ENCODE measurements around the gene SLC25A33. TPM values are rescaled to one million over a fixed set of nuclear protein-coding genes. Genes with fewer than 3 reads are reported as not detected.

SLC25A33 gene
- total and polyA plus RNA-seq, 2 of the 8 experiments (the other 6 are each of a cell fraction or from before 2014, with no cell fraction given): 7.8 to 12.8 TPM

GRCh38 chr1:9555942-9556341 is 16.7 kb downstream of the SLC25A33 start:
- H3K23me2 ChIP-seq (ENCODE audit: low read depth, low read length): no peaks in the 10 kb centered on the region; the same call in 1 of the 2 replicates
- H3K14ac ChIP-seq (ENCODE audit: insufficient read length): no peak overlapping the region
- H3K4me1 ChIP-seq (replicated peaks in 1 of 4; ENCODE audit: control insufficient read depth in 3 of 4, insufficient read depth in 4 of 4, low read length in 3 of 4): no peaks in the 10 kb centered on the region; a peak in 1 of 7 replicates
- H3K79me1 ChIP-seq (ENCODE audit: low read depth, low read length): no peaks in the 10 kb centered on the region
- no peak overlapping the region for H2BK20ac ChIP-seq (ENCODE audit: low read length)
- no peak overlapping the region for H3K4me3 ChIP-seq (ENCODE audit: extremely low read depth in 1 of 4, insufficient read depth in 2 of 4, low read depth in 3 of 4, low read length in 4 of 4)
- no peak for FAIRE-seq
- no peak overlapping the region for H4K8ac ChIP-seq (ENCODE audit: extremely low read depth, insufficient read depth, low read length)
- no peak overlapping the region for H2BK5ac ChIP-seq (ENCODE audit: low read depth, low read length)
- H2BK12ac ChIP-seq (ENCODE audit: low read depth, low read length): no peak overlapping the region
- no peak overlapping the region for H3K27ac ChIP-seq (ENCODE audit: low read depth, low read length)
- no peak overlapping the region for H3K18ac ChIP-seq (ENCODE audit: extremely low read depth, low read length)
- no peak overlapping the region for H3K23ac ChIP-seq (ENCODE audit: insufficient read length)
- CTCF ChIA-PET (ENCODE audit: partially characterized antibody): no interaction called here
- H3K36me3 ChIP-seq (ENCODE audit: control insufficient read depth in 2 of 4, insufficient read depth in 4 of 4, low read length in 3 of 4): peaks cover 3 to 43% (median 27%) of the 10 kb centered on the region in 4 experiments; a peak in 7 of 8 replicates
- H4K20me1 ChIP-seq (replicated peaks in 1 of 2; ENCODE audit: control insufficient read depth in 1 of 2, insufficient read depth in 2 of 2, low read length in 2 of 2): peaks cover 0 to 23% of the 10 kb centered on the region in 2 experiments
- H2BK15ac ChIP-seq (ENCODE audit: low read length): no peak overlapping the region
- H3K4ac ChIP-seq (replicated peaks; ENCODE audit: insufficient read length, low read depth, low read length): no peak overlapping the region
- POLR2A ChIA-PET (ENCODE audit: partially characterized antibody): no interaction called here
- H4K91ac ChIP-seq (replicated peaks; ENCODE audit: insufficient read length, low read length): no peak overlapping the region
- no peak overlapping the region for H2AK5ac ChIP-seq (ENCODE audit: low read depth, low read length)
- no peak overlapping the region for H3K9ac ChIP-seq (replicated peaks in 1 of 4; ENCODE audit: extremely low read depth in 1 of 4, low read depth in 3 of 4, low read length in 3 of 4)
- H4K5ac ChIP-seq (ENCODE audit: insufficient read length, low read depth, low read length): no peak overlapping the region
- H3K27me3 ChIP-seq (replicated peaks in 1 of 4; ENCODE audit: control insufficient read depth in 3 of 4, extremely low read depth in 1 of 4, insufficient read depth in 3 of 4, low read length in 3 of 4): peaks cover 0 to 9% (median 3%) of the 10 kb centered on the region in 4 experiments; a peak in 3 of 7 replicates
- no peak overlapping the region for H3K56ac ChIP-seq (replicated peaks; ENCODE audit: insufficient read length, low read depth, low read length)
- WGBS, 2 experiments (ENCODE audit: extremely low coverage in 1 of 2, insufficient coverage in 1 of 2, insufficient read length in 1 of 2, insufficient replicate concordance in 2 of 2, low coverage in 1 of 2, low lambda C conversion rate in 2 of 2, missing lambda C conversion rate in 1 of 2): 97% methylated on average over 4 of the region's 4 CpGs; no CpG with 5 or more reads in 1 of the 2 experiments
- H2AFZ ChIP-seq (ENCODE audit: low read length): no peak overlapping the region
- H3K79me2 ChIP-seq (ENCODE audit: control insufficient read depth in 1 of 2, insufficient read depth in 2 of 2, low read length in 2 of 2): peaks cover 6 to 17% of the 10 kb centered on the region in 2 experiments; a peak in 3 of 4 replicates
- TF ChIP-seq BRCA1 (IDR thresholded peaks at IDR 0.05; ENCODE audit: low read depth, low read length): no peak
- no peak for TF ChIP-seq USF2 (IDR thresholded peaks at IDR 0.05; ENCODE audit: low read length)
- no peaks in the 10 kb centered on the region for H3K9me3 ChIP-seq (ENCODE audit: insufficient read depth in 2 of 2, low read depth in 1 of 2, low read length in 1 of 2)
- no peak overlapping the region for H3K4me2 ChIP-seq (ENCODE audit: insufficient read depth in 1 of 2, low read depth in 2 of 2, low read length in 2 of 2)
- DNase-seq (ENCODE audit: low read depth in 1 of 2, low spot score in 2 of 2): no peak
- no peak overlapping the region for H2BK120ac ChIP-seq (replicated peaks; ENCODE audit: low read depth, low read length)

Measured in H1 (cell line).